GM19035 (cell line): ENCODE results near the gene OR13D1.
"Not testable (repeated sequence)": the region's sequence is repeated elsewhere in the genome, so short reads cannot be mapped to it uniquely, and the experiment has no call there.

Experiments
- ATAC-seq: cut with Tn5 transposase; IDR thresholded peaks from one replicate; pipeline ENCODE4 v1.9.1; 2021; ENCODE audit not compliant: unreplicated experiment

Gene OR13D1, protein sequence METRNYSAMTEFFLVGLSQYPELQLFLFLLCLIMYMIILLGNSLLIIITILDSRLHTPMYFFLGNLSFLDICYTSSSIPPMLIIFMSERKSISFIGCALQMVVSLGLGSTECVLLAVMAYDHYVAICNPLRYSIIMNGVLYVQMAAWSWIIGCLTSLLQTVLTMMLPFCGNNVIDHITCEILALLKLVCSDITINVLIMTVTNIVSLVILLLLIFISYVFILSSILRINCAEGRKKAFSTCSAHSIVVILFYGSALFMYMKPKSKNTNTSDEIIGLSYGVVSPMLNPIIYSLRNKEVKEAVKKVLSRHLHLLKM

DNA sequence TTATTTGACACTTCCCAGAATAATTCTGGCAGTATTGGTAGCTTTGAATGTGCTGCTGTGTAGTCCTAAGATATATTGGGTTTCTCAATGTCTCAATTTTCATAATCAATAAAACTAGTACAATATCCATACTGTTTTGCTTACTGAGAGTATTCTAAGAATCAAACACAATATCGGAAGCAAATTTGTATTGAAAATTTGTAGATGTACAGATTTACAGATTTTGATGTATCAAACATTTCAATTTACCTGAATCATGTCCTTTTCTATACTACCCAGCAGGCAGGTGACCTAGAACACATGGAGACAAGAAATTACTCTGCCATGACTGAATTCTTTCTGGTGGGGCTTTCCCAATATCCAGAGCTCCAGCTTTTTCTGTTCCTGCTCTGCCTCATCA is at the start of gene OR13D1:
Gene OR13D1 (plus strand): TSS at position 301 of the 400 bp plus-strand sequence. CDS start 0 bp downstream, at position 301.
- ATAC-seq = no peak

- ATAC-seq = no peak
Measured at GRCh38 chr9:104658496-104659195, 35.7 kb upstream of the OR13D1 start.

DNA sequence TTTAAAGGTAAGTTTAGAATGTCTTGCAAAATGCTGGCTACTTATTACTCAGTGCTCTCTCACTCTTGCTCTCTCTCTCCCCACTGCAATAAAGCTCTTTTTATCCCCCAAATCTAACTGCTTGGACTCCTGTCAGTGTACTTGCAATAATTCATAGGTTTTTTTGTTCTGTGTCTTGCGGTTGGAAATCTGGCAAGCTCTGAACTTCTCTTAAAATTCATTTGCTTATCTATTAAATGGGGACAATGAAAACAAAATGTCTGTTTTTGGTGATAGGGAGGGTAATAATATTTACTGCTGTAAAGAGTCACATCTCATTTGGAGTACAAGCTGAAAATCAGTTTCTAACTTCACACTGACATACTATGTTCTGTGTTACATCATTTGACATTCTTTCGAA is 18.7 kb upstream of the OR13D1 start:
- no peak for ATAC-seq

- ATAC-seq = peak; percentile 69
Measured at GRCh38 chr9:104682642-104683041, 11.7 kb upstream of the OR13D1 start.

DNA sequence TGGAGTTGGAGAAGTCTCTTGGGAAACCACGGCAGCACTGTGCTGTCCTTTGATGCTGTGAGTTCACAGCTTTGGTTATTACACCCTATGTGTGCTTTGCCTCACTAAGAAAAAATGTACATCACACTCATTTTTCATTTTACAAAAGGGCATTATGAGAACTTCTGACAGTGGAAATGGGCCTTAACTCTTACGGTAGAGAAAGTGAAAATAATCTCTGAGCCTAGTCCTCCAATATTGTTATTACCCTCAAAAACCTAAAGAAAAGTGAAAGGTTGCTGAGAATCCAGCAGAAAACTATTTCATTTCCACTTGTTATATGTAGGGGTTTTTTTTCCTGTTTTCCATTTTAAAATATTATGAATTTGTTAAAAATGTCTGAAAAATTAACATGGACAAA is 8.2 kb upstream of the OR13D1 start:
- ATAC-seq = no peak

- ATAC-seq = no peak
Measured at GRCh38 chr9:104700306-104700705, 6.0 kb downstream of the OR13D1 start.

- not testable (repeated sequence) for ATAC-seq
Measured at GRCh38 chr9:104708737-104709136, 14.4 kb downstream of the OR13D1 start.

DNA sequence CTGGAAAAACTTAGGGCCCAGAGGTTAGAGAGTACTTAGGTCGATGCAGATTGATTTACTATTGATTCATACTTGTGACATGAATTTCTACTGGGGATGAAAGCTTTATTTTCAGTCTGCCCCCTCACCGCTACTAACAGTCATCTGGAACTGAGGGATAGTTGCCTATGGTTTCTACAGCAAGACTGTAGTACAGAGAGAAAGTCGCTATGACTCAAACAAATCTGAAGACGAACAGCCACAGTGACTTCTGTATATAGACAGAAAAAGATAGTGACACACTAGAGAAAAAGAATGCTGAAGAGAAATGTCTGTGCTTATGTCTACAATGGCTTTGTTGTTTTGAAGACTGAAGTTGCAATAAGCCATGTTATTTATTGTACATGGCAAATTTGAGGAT is 17.3 kb downstream of the OR13D1 start:
- ATAC-seq = no peak

DNA sequence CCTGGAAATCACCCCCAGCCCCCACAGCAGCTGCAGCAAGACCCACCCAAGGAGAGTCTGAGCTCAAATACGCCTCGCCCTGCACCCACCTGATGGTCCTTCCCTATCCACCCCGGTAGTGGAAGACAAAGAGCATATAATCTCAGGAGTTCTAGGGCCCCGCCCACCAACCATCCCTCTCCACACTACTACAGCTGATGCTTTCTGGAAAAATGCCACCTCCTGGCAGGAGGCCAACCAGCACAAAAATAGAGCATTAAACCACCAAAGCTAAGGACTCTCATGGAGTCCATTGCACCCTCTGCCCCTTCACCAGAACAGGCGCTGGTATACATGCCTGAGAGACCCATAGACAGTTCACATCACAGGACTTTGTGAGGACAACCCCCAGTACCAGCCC is 30.7 kb downstream of the OR13D1 start:
- ATAC-seq = no peak

DNA sequence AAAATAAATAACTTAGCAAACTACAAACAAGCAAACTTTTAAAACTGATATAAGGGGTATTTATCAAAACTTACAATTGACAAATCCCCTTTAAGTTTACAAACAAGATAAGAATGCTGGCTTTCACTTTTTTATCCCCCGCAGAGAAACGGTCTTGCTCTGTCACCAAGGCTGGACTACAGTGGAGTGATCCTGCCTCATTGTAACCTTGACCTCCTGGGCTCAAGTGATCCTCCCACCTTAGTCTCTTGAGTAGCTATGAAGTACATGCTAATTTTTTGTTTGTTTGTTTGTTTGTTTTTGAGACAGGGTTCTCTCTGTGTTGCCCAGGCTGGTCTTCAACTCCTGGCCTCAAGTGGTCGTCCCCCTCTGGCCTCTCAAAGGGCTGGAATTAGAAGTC is 44.1 kb downstream of the OR13D1 start:
- ATAC-seq = no peak

DNA sequence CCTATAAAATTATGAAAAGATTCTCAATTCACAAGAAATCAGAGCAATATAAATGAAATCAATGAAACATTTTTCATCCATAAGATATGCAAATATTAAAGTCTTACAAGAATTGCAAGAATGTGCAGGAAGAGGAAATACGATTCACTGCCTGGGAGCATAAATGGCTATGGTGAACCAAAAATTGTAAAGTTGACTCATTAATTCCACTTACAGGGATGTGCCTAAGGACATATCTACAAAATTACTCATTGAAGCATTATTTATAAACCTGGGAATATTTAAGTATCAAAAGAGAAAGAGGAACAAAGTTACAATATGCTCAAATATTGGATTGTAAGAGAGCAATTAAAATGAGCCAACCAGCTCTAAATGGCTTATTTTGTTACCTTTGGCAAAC is 46.3 kb downstream of the OR13D1 start:
- no peak for ATAC-seq

GRCh38 chr9:104743376-104743985 is 49.2 kb downstream of the OR13D1 start:
- peak; percentile 43 for ATAC-seq
